ENCODE results near the gene FAM20C.

DNA sequence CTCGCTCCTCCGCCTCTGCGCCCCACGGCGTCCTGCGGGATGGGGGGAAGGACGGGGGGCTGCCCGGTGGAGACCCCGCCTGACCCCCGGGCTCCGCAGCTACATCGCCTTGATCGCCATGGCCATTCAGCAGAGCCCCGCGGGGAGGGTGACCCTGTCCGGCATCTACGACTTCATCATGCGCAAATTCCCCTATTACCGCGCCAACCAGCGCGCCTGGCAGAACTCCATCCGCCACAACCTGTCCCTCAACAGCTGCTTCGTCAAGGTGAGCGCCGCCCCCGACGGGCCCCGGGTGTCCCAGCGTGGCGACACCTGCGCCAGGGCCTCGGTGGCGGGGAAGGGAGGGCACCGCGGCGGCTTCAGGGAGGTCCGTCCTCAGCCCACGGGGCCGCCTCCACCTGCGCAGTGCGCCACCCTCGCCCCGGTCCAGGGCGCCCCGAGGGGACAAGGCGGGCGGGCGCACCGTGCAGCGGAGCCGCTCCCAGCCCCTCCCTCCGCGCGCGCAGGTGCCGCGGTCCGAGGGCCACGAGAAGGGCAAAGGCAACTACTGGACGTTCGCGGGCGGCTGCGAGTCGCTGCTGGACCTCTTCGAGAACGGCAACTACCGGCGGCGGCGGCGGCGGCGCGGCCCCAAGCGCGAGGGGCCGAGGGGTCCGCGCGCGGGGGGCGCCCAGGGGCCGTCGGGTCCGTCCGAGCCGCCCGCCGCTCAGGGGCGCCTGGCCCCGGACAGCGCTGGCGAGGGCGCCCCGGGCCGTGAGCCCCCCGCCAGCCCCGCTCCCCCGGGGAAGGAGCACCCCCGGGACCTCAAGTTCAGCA lies 98.4 kb downstream of the FAM20C start:
- TF ChIP-seq, protein P1, sequence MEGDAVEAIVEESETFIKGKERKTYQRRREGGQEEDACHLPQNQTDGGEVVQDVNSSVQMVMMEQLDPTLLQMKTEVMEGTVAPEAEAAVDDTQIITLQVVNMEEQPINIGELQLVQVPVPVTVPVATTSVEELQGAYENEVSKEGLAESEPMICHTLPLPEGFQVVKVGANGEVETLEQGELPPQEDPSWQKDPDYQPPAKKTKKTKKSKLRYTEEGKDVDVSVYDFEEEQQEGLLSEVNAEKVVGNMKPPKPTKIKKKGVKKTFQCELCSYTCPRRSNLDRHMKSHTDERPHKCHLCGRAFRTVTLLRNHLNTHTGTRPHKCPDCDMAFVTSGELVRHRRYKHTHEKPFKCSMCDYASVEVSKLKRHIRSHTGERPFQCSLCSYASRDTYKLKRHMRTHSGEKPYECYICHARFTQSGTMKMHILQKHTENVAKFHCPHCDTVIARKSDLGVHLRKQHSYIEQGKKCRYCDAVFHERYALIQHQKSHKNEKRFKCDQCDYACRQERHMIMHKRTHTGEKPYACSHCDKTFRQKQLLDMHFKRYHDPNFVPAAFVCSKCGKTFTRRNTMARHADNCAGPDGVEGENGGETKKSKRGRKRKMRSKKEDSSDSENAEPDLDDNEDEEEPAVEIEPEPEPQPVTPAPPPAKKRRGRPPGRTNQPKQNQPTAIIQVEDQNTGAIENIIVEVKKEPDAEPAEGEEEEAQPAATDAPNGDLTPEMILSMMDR (IDR thresholded peaks at IDR 0.05; ENCODE audit: extremely low read depth in 1 of 2, insufficient read depth in 1 of 2, low read depth in 1 of 2, low read length in 2 of 2), result no peak
- TF ChIP-seq POLR2AphosphoS5 (IDR thresholded peaks at IDR 0.05; ENCODE audit: insufficient read depth, low read depth, low read length), result no peak
- TF ChIP-seq EZH2 (IDR thresholded peaks at IDR 0.05; ENCODE audit: borderline replicate concordance, low read depth, low read length, severe bottlenecking), result peak; percentile 58
- TF ChIP-seq POLR2A (IDR thresholded peaks at IDR 0.05; ENCODE audit: low read depth, low read length), result no peak
- TF ChIP-seq, protein P2, sequence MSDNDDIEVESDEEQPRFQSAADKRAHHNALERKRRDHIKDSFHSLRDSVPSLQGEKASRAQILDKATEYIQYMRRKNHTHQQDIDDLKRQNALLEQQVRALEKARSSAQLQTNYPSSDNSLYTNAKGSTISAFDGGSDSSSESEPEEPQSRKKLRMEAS (IDR thresholded peaks at IDR 0.05; ENCODE audit: insufficient read depth, insufficient read length), result no peak
- TF ChIP-seq JUN (IDR thresholded peaks at IDR 0.05; ENCODE audit: borderline replicate concordance, insufficient read depth, insufficient read length, low read depth), result no peak
- no peak for TF ChIP-seq GATA2 (IDR thresholded peaks at IDR 0.05; ENCODE audit: insufficient read depth, insufficient read length, low read depth, low read length)
- no peak for TF ChIP-seq FOS (IDR thresholded peaks at IDR 0.05; ENCODE audit: borderline replicate concordance, insufficient read depth, low read length)
- TF ChIP-seq MYC (IDR thresholded peaks at IDR 0.05; ENCODE audit: low read depth, low read length), result no peak
